Measurements from ENCODE around the gene FBXO8. TPM values are rescaled to one million over a fixed set of nuclear protein-coding genes. Genes with fewer than 3 reads are reported as not detected.
"Not testable (repeated sequence)": the region's sequence is repeated elsewhere in the genome, so short reads cannot be mapped to it uniquely, and the experiment has no call there.

FBXO8 gene
- total and polyA plus RNA-seq, 2 of the 4 experiments (the other 2 are of a cell fraction) = 11.3 to 25.6 TPM

GRCh38 chr4:174303687-174304086, 20.2 kb upstream of the FBXO8 start:
- no peaks in the 10 kb centered on the region for H3K9me1 ChIP-seq (ENCODE audit: insufficient read depth, low read length)
- no peak overlapping the region for H3K56ac ChIP-seq (ENCODE audit: extremely low read depth, insufficient read depth, low read length)
- in situ Hi-C loops (cut with MboI; ENCODE audit: low sequenced_read_pairs) = loop anchor here (25.0 kb wide), 1 partner anchor 791 kb away; no protein-coding TSS in a partner anchor
- H2AFZ ChIP-seq (replicated peaks; ENCODE audit: low read length, poor library complexity) = no peak overlapping the region
- H3K36me3 ChIP-seq (ENCODE audit: control insufficient read depth, insufficient read depth, low read length) = no peaks in the 10 kb centered on the region
- H2BK20ac ChIP-seq (ENCODE audit: low read depth, low read length) = no peak overlapping the region
- peak; percentile 57 for TF ChIP-seq MAFK (IDR thresholded peaks at IDR 0.05; ENCODE audit: low read depth, low read length)
- TF ChIP-seq NFE2L2 (IDR thresholded peaks at IDR 0.05; ENCODE audit: low read depth, low read length) = no peak
- no TSS peak for BruUV-seq (replicated peaks)
- no peak overlapping the region for H3K4me2 ChIP-seq (ENCODE audit: low read depth, low read length)
- H2AK9ac ChIP-seq (replicated peaks; ENCODE audit: low read depth, low read length, poor library complexity) = no peak overlapping the region
- ATAC-seq (ENCODE audit: low read depth) = no peak
- H3K14ac ChIP-seq (replicated peaks; ENCODE audit: low read depth, low read length) = no peak overlapping the region
- intact Hi-C loops (cut with micrococcal nuclease) = no loop called here
- H3K4ac ChIP-seq (ENCODE audit: low read depth, low read length) = no peak overlapping the region
- no peak overlapping the region for H3K27ac ChIP-seq (ENCODE audit: insufficient read depth, low read length)
- no peak overlapping the region for H4K91ac ChIP-seq (ENCODE audit: insufficient read depth, low read depth, low read length)
- DNase-seq = no peak
- H4K5ac ChIP-seq (ENCODE audit: low read depth, low read length) = no peak overlapping the region
- H3K4me1 ChIP-seq (ENCODE audit: control insufficient read depth, insufficient read depth, low read length) = no peaks in the 10 kb centered on the region
- no peaks in the 10 kb centered on the region for H3K9me3 ChIP-seq (ENCODE audit: control insufficient read depth, insufficient read depth, low read length)
- no peak overlapping the region for H3K23ac ChIP-seq (ENCODE audit: low read depth, low read length)
- H2BK5ac ChIP-seq (ENCODE audit: low read depth, low read length, poor library complexity, severe bottlenecking) = no peak overlapping the region
- ChIA-PET POLR2A (ENCODE audit: unreplicated experiment) (no interaction called here), CTCF (no interaction called here)
- no CpG with 5 or more reads among the region's 1 CpG for WGBS, 2 experiments (ENCODE audit: extremely low coverage in 2 of 2, insufficient read length in 1 of 2)
- dilution Hi-C loops (cut with HindIII; ENCODE audit: low sequenced_read_pairs, unreplicated experiment) = no loop called here
- no peak overlapping the region for H3K18ac ChIP-seq (ENCODE audit: low read depth, low read length)
- no peak overlapping the region for H2BK15ac ChIP-seq (ENCODE audit: low read depth, low read length)
- no peaks in the 10 kb centered on the region for H3K79me1 ChIP-seq (ENCODE audit: low read depth in 1 of 2, low read length in 2 of 2)
- H3K9ac ChIP-seq (ENCODE audit: low read depth, low read length) = no peak overlapping the region
- no peak overlapping the region for H2AK5ac ChIP-seq (ENCODE audit: low read depth, low read length)
- H3K27me3 ChIP-seq (ENCODE audit: control insufficient read depth, insufficient read depth, low read length) = no peaks in the 10 kb centered on the region
- H2BK120ac ChIP-seq (ENCODE audit: low read depth, low read length) = no peak overlapping the region
- no peaks in the 10 kb centered on the region for H4K20me1 ChIP-seq (ENCODE audit: insufficient read depth, low read length)
- no peak overlapping the region for H3K4me3 ChIP-seq (ENCODE audit: insufficient read depth, low read depth, low read length)
- no peak overlapping the region for H4K8ac ChIP-seq (ENCODE audit: low read depth in 2 of 2, low read length in 2 of 2)

DNA sequence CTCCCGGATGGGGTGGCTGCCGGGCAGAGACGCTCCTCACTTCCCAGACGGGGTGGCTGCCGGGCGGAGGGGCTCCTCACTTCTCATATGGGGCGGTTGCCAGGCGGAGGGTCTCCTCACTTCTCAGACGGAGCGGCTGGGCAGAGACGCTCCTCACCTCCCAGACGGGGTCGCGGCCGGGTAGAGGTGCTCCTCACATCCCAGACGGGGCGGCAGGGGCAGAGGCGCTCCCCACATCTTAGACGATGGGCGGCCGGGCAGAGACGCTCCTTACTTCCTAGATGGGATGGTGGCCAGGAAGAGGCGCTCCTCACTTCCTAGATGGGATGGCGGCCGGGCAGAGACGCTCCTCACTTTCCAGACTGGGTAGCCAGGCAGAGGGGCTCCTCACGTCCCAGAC, 11.7 kb upstream of the FBXO8 start:
- POLR2A ChIA-PET (ENCODE audit: unreplicated experiment); intact Hi-C loops (cut with micrococcal nuclease); H3K23ac ChIP-seq (ENCODE audit: low read depth, low read length); H3K4me2 ChIP-seq (ENCODE audit: low read depth, low read length); H3K14ac ChIP-seq (replicated peaks; ENCODE audit: low read depth, low read length); BruUV-seq (replicated peaks); H2BK5ac ChIP-seq (ENCODE audit: low read depth, low read length, poor library complexity, severe bottlenecking); H3K9ac ChIP-seq (ENCODE audit: low read depth, low read length); H3K4me3 ChIP-seq (ENCODE audit: insufficient read depth, low read depth, low read length); H2AK9ac ChIP-seq (replicated peaks; ENCODE audit: low read depth, low read length, poor library complexity); H3K9me1 ChIP-seq (ENCODE audit: insufficient read depth, low read length); H4K91ac ChIP-seq (ENCODE audit: insufficient read depth, low read depth, low read length); H3K18ac ChIP-seq (ENCODE audit: low read depth, low read length); H4K5ac ChIP-seq (ENCODE audit: low read depth, low read length); DNase-seq; H2BK15ac ChIP-seq (ENCODE audit: low read depth, low read length); H3K27me3 ChIP-seq (ENCODE audit: control insufficient read depth, insufficient read depth, low read length); dilution Hi-C loops (cut with HindIII; ENCODE audit: low sequenced_read_pairs, unreplicated experiment); ATAC-seq (ENCODE audit: low read depth); H3K4ac ChIP-seq (ENCODE audit: low read depth, low read length); CTCF ChIA-PET; H3K27ac ChIP-seq (ENCODE audit: insufficient read depth, low read length); H3K56ac ChIP-seq (ENCODE audit: extremely low read depth, insufficient read depth, low read length); H4K8ac ChIP-seq (ENCODE audit: low read depth in 2 of 2, low read length in 2 of 2); H4K20me1 ChIP-seq (ENCODE audit: insufficient read depth, low read length); H2BK120ac ChIP-seq (ENCODE audit: low read depth, low read length); H3K4me1 ChIP-seq (ENCODE audit: control insufficient read depth, insufficient read depth, low read length); in situ Hi-C loops (cut with MboI; ENCODE audit: low sequenced_read_pairs); H2AK5ac ChIP-seq (ENCODE audit: low read depth, low read length); H2AFZ ChIP-seq (replicated peaks; ENCODE audit: low read length, poor library complexity); H3K9me3 ChIP-seq (ENCODE audit: control insufficient read depth, insufficient read depth, low read length); H2BK20ac ChIP-seq (ENCODE audit: low read depth, low read length); H3K36me3 ChIP-seq (ENCODE audit: control insufficient read depth, insufficient read depth, low read length): not testable (repeated sequence)
- no CpG with 5 or more reads among the region's 27 CpGs for WGBS, 2 experiments (ENCODE audit: extremely low coverage in 2 of 2, insufficient read length in 1 of 2)
- peaks cover 4 to 12% of the 10 kb centered on the region in 2 experiments; a peak in 2 of 4 replicates for H3K79me1 ChIP-seq (ENCODE audit: low read depth in 1 of 2, low read length in 2 of 2)
